Measurements from ENCODE around the gene CYFIP2. TPM values are rescaled to one million over a fixed set of nuclear protein-coding genes. Genes with fewer than 3 reads are reported as not detected.

Gene CYFIP2
- total and polyA plus RNA-seq, 10 of the 15 experiments (the other 5 are each of a cell fraction or from before 2014, with no cell fraction given): 43.4 to 173 (median 96.0) TPM

DNA sequence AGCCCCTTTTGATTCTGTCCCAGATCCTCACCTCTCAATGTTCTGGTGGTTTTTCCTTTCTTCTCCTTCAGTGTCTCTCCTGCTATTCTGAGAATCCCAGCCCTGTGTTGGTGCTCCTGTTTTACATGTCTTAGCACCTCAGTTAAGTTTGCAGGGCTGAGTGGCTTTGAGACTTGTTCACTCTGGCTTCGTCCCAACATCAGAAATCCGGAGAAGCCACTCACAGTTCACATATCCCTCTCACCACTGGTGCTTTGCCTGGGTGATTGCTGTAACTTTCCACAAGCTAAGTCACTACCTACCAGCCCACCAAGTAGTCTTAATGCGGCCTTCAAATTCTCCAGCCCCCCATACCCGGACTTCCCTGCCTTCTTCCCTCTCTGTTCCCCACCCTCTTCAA lies 40.2 kb downstream of the CYFIP2 start:
- POLR2A ChIA-PET: interaction anchor here (1.1 kb wide), 1 partner anchor 52 kb away, joined by 3 read pairs; no protein-coding TSS in a partner anchor
- Histone ChIP-seq H3K27ac (ENCODE audit: control insufficient read depth, insufficient read depth) (no peak overlapping the region), H3K36me3 (ENCODE audit: control insufficient read depth in 2 of 2, insufficient read depth in 2 of 2, low read length in 1 of 2) (peaks cover 21 to 35% of the 10 kb centered on the region in 2 experiments)
- no peak for TF ChIP-seq NFXL1 (IDR thresholded peaks at IDR 0.05; ENCODE audit: borderline replicate concordance)
- TF ChIP-seq, protein P1, sequence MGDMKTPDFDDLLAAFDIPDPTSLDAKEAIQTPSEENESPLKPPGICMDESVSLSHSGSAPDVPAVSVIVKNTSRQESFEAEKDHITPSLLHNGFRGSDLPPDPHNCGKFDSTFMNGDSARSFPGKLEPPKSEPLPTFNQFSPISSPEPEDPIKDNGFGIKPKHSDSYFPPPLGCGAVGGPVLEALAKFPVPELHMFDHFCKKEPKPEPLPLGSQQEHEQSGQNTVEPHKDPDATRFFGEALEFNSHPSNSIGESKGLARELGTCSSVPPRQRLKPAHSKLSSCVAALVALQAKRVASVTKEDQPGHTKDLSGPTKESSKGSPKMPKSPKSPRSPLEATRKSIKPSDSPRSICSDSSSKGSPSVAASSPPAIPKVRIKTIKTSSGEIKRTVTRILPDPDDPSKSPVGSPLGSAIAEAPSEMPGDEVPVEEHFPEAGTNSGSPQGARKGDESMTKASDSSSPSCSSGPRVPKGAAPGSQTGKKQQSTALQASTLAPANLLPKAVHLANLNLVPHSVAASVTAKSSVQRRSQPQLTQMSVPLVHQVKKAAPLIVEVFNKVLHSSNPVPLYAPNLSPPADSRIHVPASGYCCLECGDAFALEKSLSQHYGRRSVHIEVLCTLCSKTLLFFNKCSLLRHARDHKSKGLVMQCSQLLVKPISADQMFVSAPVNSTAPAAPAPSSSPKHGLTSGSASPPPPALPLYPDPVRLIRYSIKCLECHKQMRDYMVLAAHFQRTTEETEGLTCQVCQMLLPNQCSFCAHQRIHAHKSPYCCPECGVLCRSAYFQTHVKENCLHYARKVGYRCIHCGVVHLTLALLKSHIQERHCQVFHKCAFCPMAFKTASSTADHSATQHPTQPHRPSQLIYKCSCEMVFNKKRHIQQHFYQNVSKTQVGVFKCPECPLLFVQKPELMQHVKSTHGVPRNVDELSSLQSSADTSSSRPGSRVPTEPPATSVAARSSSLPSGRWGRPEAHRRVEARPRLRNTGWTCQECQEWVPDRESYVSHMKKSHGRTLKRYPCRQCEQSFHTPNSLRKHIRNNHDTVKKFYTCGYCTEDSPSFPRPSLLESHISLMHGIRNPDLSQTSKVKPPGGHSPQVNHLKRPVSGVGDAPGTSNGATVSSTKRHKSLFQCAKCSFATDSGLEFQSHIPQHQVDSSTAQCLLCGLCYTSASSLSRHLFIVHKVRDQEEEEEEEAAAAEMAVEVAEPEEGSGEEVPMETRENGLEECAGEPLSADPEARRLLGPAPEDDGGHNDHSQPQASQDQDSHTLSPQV (IDR thresholded peaks at IDR 0.05): no peak
- TF ChIP-seq, protein P2, sequence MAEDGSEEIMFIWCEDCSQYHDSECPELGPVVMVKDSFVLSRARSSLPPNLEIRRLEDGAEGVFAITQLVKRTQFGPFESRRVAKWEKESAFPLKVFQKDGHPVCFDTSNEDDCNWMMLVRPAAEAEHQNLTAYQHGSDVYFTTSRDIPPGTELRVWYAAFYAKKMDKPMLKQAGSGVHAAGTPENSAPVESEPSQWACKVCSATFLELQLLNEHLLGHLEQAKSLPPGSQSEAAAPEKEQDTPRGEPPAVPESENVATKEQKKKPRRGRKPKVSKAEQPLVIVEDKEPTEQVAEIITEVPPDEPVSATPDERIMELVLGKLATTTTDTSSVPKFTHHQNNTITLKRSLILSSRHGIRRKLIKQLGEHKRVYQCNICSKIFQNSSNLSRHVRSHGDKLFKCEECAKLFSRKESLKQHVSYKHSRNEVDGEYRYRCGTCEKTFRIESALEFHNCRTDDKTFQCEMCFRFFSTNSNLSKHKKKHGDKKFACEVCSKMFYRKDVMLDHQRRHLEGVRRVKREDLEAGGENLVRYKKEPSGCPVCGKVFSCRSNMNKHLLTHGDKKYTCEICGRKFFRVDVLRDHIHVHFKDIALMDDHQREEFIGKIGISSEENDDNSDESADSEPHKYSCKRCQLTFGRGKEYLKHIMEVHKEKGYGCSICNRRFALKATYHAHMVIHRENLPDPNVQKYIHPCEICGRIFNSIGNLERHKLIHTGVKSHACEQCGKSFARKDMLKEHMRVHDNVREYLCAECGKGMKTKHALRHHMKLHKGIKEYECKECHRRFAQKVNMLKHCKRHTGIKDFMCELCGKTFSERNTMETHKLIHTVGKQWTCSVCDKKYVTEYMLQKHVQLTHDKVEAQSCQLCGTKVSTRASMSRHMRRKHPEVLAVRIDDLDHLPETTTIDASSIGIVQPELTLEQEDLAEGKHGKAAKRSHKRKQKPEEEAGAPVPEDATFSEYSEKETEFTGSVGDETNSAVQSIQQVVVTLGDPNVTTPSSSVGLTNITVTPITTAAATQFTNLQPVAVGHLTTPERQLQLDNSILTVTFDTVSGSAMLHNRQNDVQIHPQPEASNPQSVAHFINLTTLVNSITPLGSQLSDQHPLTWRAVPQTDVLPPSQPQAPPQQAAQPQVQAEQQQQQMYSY (CRISPR knock-in tag; IDR thresholded peaks at IDR 0.05): no peak
- TF ChIP-seq, protein P3, sequence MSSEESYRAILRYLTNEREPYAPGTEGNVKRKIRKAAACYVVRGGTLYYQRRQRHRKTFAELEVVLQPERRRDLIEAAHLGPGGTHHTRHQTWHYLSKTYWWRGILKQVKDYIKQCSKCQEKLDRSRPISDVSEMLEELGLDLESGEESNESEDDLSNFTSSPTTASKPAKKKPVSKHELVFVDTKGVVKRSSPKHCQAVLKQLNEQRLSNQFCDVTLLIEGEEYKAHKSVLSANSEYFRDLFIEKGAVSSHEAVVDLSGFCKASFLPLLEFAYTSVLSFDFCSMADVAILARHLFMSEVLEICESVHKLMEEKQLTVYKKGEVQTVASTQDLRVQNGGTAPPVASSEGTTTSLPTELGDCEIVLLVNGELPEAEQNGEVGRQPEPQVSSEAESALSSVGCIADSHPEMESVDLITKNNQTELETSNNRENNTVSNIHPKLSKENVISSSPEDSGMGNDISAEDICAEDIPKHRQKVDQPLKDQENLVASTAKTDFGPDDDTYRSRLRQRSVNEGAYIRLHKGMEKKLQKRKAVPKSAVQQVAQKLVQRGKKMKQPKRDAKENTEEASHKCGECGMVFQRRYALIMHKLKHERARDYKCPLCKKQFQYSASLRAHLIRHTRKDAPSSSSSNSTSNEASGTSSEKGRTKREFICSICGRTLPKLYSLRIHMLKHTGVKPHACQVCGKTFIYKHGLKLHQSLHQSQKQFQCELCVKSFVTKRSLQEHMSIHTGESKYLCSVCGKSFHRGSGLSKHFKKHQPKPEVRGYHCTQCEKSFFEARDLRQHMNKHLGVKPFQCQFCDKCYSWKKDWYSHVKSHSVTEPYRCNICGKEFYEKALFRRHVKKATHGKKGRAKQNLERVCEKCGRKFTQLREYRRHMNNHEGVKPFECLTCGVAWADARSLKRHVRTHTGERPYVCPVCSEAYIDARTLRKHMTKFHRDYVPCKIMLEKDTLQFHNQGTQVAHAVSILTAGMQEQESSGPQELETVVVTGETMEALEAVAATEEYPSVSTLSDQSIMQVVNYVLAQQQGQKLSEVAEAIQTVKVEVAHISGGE (CRISPR knock-in tag; IDR thresholded peaks at IDR 0.05): no peak
- no peak for TF ChIP-seq POLR2A (IDR thresholded peaks at IDR 0.05; ENCODE audit: low read depth, low read length)
- no peak for TF ChIP-seq CBX3 (IDR thresholded peaks at IDR 0.05; ENCODE audit: borderline replicate concordance, low read depth)
- TF ChIP-seq NBN (IDR thresholded peaks at IDR 0.05): no peak
- TF ChIP-seq SRF (IDR thresholded peaks at IDR 0.05; ENCODE audit: low read depth in 2 of 2, low read length in 2 of 2): no peak
- TF ChIP-seq POU2F2 (IDR thresholded peaks at IDR 0.05; ENCODE audit: borderline replicate concordance, low read depth, low read length): no peak
- TF ChIP-seq RB1 (IDR thresholded peaks at IDR 0.05; ENCODE audit: borderline replicate concordance): no peak
- no peak for TF ChIP-seq IKZF2 (IDR thresholded peaks at IDR 0.05)
- no peak for TF ChIP-seq NFIC (IDR thresholded peaks at IDR 0.05; ENCODE audit: low read depth, low read length)
- TF ChIP-seq ATF7 (IDR thresholded peaks at IDR 0.05; ENCODE audit: low read depth): no peak

More for the DNA sequence above, 40.2 kb downstream of the CYFIP2 start:
- no peak overlapping the region for H2AFZ ChIP-seq (ENCODE audit: control insufficient read depth, low read depth, low read length)
- ATAC-seq (no peak), DNase-seq (ENCODE audit: low read depth, low spot score) (no peak), FAIRE-seq (no peak)
- BruUV-seq (replicated peaks): no TSS peak
- intact Hi-C loops (cut with micrococcal nuclease; ENCODE audit: unreplicated experiment) (no loop called here), in situ Hi-C loops (cut with MboI) (no loop called here)
- 100% methylated on average over 4 of the region's 4 CpGs for WGBS (ENCODE audit: insufficient coverage, insufficient replicate concordance, low lambda C conversion rate, missing lambda C conversion rate)
- no peaks in the 10 kb centered on the region for H3K79me2 ChIP-seq (ENCODE audit: control insufficient read depth, insufficient read depth, low read length)
- no peak overlapping the region for H3K9ac ChIP-seq (ENCODE audit: control insufficient read depth, insufficient read depth, low read length)
- SMC1A ChIA-PET (ENCODE audit: uncharacterized antibody, unreplicated experiment): interaction anchor here (1.0 to 10.4 kb wide), 4 partner anchors 22 to 184 kb away, joined by 3 to 132 read pairs (median 10); no protein-coding TSS in a partner anchor
- no peaks in the 10 kb centered on the region for H3K4me1 ChIP-seq (ENCODE audit: control insufficient read depth, insufficient read depth, low read length)
- H3K4me2 ChIP-seq (ENCODE audit: control insufficient read depth, insufficient read depth): no peak overlapping the region
- CTCF ChIA-PET: interaction anchor here (2.0 to 13.9 kb wide), 3 partner anchors 22 to 157 kb away, joined by 6 to 213 read pairs (median 52); no protein-coding TSS in a partner anchor
- H3K9me3 ChIP-seq (replicated peaks; ENCODE audit: control insufficient read depth, insufficient read depth, low read length): no peaks in the 10 kb centered on the region
- no peak overlapping the region for H3K4me3 ChIP-seq
- H3K27me3 ChIP-seq (replicated peaks in 1 of 2; ENCODE audit: control insufficient read depth in 2 of 2, insufficient read depth in 2 of 2, low read length in 1 of 2): no peaks in the 10 kb centered on the region
- RAD21 ChIA-PET (ENCODE audit: unreplicated experiment): interaction anchor here (0.7 to 6.7 kb wide), 2 partner anchors 34 to 52 kb away, joined by 3 to 72 read pairs; no protein-coding TSS in a partner anchor
- H4K20me1 ChIP-seq (ENCODE audit: control insufficient read depth, insufficient read depth): no peaks in the 10 kb centered on the region
